Measurements from ENCODE around the gene PLA2G4D.

PLA2G4D gene, protein sequence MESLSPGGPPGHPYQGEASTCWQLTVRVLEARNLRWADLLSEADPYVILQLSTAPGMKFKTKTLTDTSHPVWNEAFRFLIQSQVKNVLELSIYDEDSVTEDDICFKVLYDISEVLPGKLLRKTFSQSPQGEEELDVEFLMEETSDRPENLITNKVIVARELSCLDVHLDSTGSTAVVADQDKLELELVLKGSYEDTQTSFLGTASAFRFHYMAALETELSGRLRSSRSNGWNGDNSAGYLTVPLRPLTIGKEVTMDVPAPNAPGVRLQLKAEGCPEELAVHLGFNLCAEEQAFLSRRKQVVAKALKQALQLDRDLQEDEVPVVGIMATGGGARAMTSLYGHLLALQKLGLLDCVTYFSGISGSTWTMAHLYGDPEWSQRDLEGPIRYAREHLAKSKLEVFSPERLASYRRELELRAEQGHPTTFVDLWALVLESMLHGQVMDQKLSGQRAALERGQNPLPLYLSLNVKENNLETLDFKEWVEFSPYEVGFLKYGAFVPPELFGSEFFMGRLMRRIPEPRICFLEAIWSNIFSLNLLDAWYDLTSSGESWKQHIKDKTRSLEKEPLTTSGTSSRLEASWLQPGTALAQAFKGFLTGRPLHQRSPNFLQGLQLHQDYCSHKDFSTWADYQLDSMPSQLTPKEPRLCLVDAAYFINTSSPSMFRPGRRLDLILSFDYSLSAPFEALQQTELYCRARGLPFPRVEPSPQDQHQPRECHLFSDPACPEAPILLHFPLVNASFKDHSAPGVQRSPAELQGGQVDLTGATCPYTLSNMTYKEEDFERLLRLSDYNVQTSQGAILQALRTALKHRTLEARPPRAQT

GRCh38 chr15:42094512-42094963 lies at the start of gene PLA2G4D:
TSS of gene PLA2G4D (minus strand) at chr15:42094562. CDS start at chr15:42094459, 103 bp downstream.
- DNase-seq = no peak

- no peak for DNase-seq
Observed at GRCh38 chr15:42143356-42143755, 49.0 kb upstream of the PLA2G4D start.

GRCh38 chr15:42141795-42142667 lies 47.7 kb upstream of the PLA2G4D start:
- DNase-seq = no peak

DNA sequence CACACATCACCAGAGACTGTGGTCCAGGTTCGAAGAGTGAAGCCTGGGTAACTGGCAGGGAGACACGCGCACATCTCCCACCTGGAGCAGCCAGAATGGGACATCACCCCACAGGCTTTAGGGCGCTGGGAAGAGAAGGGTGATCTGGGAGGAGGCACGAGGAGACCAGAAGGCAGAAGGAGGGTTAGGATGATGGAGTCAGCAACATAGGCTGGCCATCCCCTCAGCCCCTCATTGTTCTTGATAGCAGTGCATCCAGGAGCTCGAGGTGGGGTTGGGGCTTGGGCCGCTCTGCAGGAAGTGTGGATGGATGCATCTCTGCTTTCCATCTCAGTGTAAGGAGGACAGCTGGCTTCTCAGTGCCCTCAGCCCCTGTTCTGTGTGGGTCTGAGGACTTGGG lies 46.9 kb upstream of the PLA2G4D start:
- no peak for DNase-seq

DNA sequence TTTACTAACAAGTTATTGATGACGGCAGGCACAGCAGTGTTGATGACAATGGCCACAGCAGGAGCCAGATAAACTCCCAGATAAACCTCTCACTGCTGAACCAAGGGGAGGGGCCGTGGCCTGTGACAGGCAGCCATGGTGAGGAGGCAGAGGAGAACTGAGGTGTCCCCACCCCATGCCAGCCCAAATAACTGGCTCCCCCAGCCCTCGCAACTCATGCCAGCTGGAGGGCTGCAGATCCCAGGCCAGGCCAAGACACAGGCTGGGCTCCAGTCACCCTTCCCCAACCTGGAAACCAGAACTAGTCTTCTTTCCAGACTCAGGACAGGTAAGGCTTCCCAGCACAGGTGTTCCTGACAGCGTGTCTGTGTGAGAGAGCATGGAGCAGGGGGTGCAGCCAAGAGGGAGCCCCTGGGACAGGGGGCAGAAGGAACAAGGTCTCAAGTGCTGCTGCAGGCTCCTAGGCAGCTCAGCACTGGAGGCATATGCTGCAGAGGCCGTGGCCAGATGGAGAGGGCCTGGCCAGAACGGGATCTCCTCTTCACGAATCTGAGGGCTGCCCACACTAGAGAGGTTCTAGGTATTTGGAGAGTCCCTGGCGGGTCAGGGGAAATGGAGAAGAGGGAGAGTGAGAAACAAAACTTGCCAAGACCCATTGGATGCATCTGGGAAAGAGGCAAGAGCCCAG lies 46.2 kb upstream of the PLA2G4D start:
- DNase-seq = no peak

- no peak for DNase-seq
Observed at GRCh38 chr15:42139596-42139995, 45.2 kb upstream of the PLA2G4D start.

DNA sequence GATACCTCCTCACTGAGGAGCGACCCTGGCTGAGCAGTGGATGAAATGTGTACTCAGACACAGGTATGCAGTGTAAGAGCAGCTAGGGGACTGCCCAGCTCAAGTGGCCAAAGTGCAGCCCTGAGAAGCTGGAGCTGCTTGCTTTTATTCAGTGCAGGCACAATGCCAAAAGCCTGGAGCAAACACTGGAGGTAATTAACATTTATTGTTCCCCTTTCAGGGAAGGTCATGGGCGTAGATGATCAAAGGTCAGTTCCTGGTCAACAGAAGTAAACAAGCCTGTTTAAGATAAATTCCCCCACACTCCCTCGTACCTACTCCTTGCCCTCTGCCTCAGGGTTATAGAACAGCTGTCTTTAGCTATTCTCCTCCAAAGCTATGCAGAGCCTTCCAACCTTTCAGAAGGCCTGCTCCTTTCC lies 44.6 kb upstream of the PLA2G4D start:
- DNase-seq = no peak

DNA sequence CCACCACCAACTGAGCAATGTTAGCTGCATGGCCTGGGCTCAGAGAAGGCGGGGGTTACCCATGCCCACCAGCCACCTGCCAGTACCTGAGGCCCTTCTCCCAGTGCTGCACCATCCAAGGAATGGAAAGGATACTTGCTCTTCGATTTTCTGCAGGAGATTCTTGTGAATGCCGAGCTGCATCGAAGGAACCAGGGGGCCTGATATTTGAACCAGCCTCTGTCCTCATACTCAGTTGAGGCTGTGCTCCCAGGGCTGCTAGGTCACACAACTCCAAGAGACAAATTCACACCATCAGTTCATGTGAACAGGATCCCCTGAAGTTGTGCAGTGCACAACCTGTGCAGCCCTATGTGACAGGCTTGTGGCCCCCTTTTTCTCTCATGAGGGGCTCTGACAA lies 44.0 kb upstream of the PLA2G4D start:
- DNase-seq = no peak

DNA sequence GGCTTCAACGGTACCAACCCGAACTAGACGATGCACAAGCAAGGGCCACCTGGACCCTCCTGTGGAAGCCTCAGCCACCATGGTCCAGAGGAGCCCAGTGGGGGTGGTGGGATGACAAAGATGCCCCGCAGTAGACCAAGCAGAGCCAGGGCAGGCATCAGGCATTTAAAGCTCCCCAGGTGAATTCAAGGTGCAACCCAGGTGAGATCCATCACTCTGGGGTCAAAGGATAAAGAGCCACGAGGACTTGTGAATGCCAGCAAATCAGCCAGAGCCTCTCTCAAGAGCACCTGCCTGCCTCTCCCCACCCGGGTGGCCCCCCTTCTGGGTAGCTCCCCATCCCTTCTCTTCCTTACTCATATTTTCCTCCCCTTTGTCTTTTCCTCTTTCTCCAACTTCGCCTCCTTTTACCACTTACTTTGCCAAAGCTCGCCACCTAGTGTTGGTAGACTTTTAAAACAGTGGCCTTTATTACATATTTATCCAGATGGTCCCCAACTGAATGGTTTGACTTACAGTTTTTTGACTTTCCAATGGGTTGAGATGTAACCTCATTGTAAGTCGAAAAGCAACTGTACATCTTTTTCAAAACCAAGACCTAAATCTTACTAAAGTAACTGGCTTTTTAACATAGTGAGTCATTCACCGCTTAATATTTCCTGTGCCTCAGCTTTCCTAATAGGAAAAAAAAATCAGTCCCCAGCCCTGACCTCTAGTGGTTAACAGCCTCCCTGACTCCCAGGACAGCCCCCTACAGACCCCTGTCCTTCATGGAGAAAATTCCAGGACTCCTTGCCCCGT lies 43.3 kb upstream of the PLA2G4D start:
- DNase-seq = peak; percentile 15

GRCh38 chr15:42136513-42136912 lies 42.2 kb upstream of the PLA2G4D start:
- DNase-seq = no peak

DNA sequence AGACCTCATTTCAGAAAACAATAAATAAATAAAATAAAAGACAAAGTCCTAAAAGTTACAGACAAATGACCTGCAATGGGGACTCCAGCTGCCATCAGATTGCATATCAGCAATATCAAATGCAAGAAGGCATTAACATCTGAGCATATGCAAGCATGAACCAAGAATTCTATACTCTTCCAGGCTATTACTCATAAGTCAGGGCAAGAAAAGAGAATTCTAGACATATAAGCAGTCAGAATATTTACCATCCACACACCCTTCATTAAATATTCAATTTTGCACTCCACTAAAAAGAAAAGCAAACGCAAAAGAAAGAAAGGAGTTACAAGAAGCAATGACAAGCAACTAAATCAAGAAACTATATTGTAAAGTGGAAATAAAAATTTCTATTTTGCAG lies 41.0 kb upstream of the PLA2G4D start:
- no peak for DNase-seq

- no peak for DNase-seq
Observed at GRCh38 chr15:42134617-42135245, 40.4 kb upstream of the PLA2G4D start.

GRCh38 chr15:42133886-42134502 lies 39.6 kb upstream of the PLA2G4D start:
- DNase-seq = no peak

- DNase-seq = no peak
Observed at GRCh38 chr15:42133356-42133755, 39.0 kb upstream of the PLA2G4D start.

DNA sequence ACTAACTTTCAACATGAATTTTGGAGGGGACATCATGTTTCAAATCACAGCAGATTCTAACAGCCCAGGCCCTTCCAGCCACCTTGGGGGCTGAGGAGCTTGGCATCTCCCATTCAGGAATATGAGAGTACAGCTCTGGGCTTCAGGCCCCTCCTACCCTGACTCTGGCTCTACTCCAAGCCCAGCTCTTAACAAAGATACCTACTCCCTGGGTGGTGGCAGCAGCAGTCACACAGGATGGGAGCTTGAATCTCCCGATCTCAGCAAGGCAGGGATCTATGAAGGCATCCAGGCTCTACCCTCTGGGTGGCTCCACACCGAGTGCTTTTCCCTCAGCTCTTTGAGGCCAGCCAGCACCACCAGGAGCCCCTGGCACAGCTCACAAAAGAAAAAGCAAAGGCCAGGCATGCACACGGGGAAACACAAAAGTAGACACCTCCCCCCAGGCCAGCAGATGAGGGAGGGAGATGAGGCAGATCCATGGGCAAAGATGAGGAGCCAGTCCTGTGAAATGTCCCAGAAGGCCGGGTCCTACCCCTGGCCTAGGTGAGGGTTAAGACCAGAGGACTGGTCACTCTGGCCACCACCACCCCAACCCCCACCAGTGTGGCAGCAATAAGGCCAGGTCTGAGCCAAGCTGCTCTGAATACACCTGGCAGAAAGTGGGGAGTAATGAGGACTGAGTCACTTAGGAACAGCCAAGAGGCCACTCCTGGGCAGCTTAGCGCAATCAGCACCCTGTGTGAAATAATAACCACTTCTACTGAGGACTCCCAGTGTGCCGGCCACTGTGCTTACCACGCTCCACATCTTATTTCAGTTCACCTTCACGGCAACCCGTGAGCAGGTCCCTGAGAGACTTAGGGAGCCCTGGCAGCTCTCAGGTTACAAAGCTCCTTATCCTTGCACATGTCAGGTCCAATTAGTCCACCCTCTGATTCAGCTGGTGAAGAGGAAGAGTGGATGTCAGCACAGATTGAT lies 37.8 kb upstream of the PLA2G4D start:
- peak; percentile 10 for DNase-seq

DNA sequence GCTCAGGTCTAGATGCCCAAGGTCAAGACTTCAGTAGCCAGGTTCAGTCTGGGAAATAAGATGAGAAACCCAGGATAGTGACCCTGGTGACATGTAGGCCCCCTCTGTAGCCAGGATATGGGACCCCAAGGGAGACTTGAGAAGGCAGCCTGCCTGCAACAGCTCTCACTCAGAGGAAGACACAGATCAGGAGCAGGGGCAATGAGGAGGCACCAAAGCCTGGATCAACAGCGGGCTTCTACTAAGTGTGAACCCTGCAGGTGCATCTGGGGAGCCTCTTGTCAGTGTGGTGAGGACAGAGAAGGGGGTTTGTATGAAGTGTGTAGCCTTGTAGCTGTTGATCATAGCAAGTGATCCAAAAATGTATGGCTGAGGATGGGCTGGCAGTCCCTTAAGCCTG lies 36.6 kb upstream of the PLA2G4D start:
- no peak for DNase-seq

GRCh38 chr15:42130246-42130986 lies 36.1 kb upstream of the PLA2G4D start:
- no peak for DNase-seq

- DNase-seq = no peak
Observed at GRCh38 chr15:42129364-42129763, 35.0 kb upstream of the PLA2G4D start.

DNA sequence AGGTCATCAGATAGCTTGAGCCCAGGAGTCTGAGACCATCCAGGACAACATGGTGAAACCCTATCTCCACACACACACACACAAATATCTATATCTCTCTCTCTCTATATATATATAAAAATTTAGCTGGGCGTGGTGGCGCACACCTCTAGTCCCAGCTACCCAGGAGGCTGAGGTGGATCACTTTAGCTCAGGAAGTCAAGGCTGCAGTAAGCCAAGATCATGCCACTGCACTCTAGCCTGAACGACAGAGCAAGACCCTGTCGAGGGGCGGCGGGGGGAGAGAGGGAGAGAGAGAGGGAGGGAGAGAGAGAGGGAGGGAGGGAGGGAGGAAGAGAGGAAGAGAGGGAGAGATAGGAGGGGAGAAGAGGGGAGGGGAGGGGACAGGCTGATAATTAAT lies 34.1 kb upstream of the PLA2G4D start:
- no peak for DNase-seq
